PC-9 (cell line): Measurements from ENCODE around the gene CPNE7. TPM values are rescaled to one million over a fixed set of nuclear protein-coding genes. Genes with fewer than 3 reads are reported as not detected.

Experiments
- BruUV-seq: library from RNA; stranded (reverse); fragments of 400-500 nt; replicated peaks from 2 replicates; lab custom pipeline; 2021; lab: Mats Ljungman, UMichigan
- CTCF ChIA-PET: fragments of 300-600 bp; sonication (Branson Sonifier 250); formaldehyde crosslinking; loops from one replicate; lab custom pipeline; 2022; ENCODE audit warnings: antibody characterized with exemption; lab: Charles Lee
- POLR2A ChIA-PET: fragments of 300-600 bp; sonication (Branson Sonifier 250); formaldehyde crosslinking; loops from one replicate; lab custom pipeline; 2022; ENCODE audit warnings: antibody characterized with exemption; ENCODE audit not compliant: unreplicated experiment; lab: Charles Lee
- DNase-seq, 2 experiments: peaks; one replicate each; pipeline versions ENCODE4 v3.0.0 to v3.0.0-alpha.2; 2015 to 2022; ENCODE audit warnings: mixed read lengths in 1 of 2
- H2AFZ ChIP-seq: fragments of 200-600 bp; sonication (generic); 2 replicates; pipeline ENCODE4 v1.8.1; 2017; ENCODE audit warnings: antibody characterized with exemption
- H3F3A ChIP-seq: fragments of 200-600 bp; sonication (generic); 2 replicates; pipeline ENCODE4 v1.8.1; 2017; ENCODE audit warnings: antibody characterized with exemption, mild to moderate bottlenecking, low read depth; ENCODE audit not compliant: insufficient read depth
- H3K27ac ChIP-seq: fragments of 200-600 bp; sonication (generic); 2 replicates; pipeline ENCODE4 v1.6.1; 2016; ENCODE audit warnings: mixed run types
- H3K27me3 ChIP-seq: fragments of 200-600 bp; sonication (generic); 2 replicates; pipeline ENCODE4 v1.6.1; 2016; ENCODE audit warnings: low read depth, mixed run types; ENCODE audit not compliant: insufficient read depth
- H3K36me3 ChIP-seq: fragments of 200-600 bp; sonication (generic); 2 replicates; pipeline ENCODE4 v1.6.1; 2016; ENCODE audit warnings: low read depth, mixed run types
- H3K4me1 ChIP-seq: fragments of 200-600 bp; sonication (generic); replicated peaks from 2 replicates; pipeline ENCODE4 v1.6.1; 2016; ENCODE audit warnings: mixed run types; ENCODE audit not compliant: insufficient read depth
- H3K4me2 ChIP-seq: fragments of 200-600 bp; sonication (generic); 2 replicates; pipeline ENCODE4 v1.6.1; 2017; ENCODE audit warnings: mixed run types
- H3K4me3 ChIP-seq: fragments of 200-600 bp; sonication (generic); 2 replicates; pipeline ENCODE4 v1.6.1; 2016; ENCODE audit warnings: mixed run types
- H3K79me2 ChIP-seq: fragments of 200-600 bp; sonication (generic); 2 replicates; pipeline ENCODE4 v1.6.1; 2017; ENCODE audit warnings: low read depth, mixed run types
- H3K9me2 ChIP-seq: fragments of 200-600 bp; sonication (generic); 2 replicates; pipeline ENCODE4 v1.8.1; 2017; ENCODE audit warnings: mild to moderate bottlenecking; ENCODE audit not compliant: insufficient read depth
- H3K9me3 ChIP-seq: fragments of 200-600 bp; sonication (generic); 2 replicates; pipeline ENCODE4 v1.8.1; 2016; ENCODE audit warnings: low read depth; ENCODE audit not compliant: insufficient read depth
- H4K20me1 ChIP-seq: fragments of 200-600 bp; sonication (generic); 2 replicates; pipeline ENCODE4 v1.8.1; 2017; ENCODE audit not compliant: insufficient read depth
- CTCF ChIP-seq: fragments of 200-600 bp; sonication (generic); conservative IDR thresholded peaks from 2 replicates; pipeline ENCODE4 v1.6.1; 2017; ENCODE audit warnings: mixed run types, antibody characterized with exemption, mild to moderate bottlenecking, moderate library complexity
- EZH2 ChIP-seq: fragments of 200-600 bp; sonication (generic); IDR thresholded peaks from 2 replicates; pipeline ENCODE4 v1.8.0; 2017; ENCODE audit warnings: antibody characterized with exemption, low read depth
- intact Hi-C: fragments of 100-400 bp; cut with micrococcal nuclease; formaldehyde crosslinking; loops from one replicate; pipeline ENCODE4 v1.10.0; 2022; ENCODE audit not compliant: unreplicated experiment
- total RNA-seq: library from RNA; stranded (reverse); gene quantifications from 2 replicates; pipeline ENCODE4 v1.2.3, GENCODE V29; 2021

CPNE7 gene
- total RNA-seq, 1 experiment from 2014 or later, result 19.5 TPM

GRCh38 chr16:89639385-89639784, 63.8 kb downstream of the CPNE7 start:
- no peak overlapping the region for H2AFZ ChIP-seq
- H3K27me3 ChIP-seq, result no peaks in the 10 kb centered on the region
- H3K4me1 ChIP-seq, result no peaks in the 10 kb centered on the region
- BruUV-seq, result no TSS peak
- no peak overlapping the region for H3K4me2 ChIP-seq
- no peaks in the 10 kb centered on the region for H3K36me3 ChIP-seq
- H3K27ac ChIP-seq, result no peak overlapping the region
- H3K4me3 ChIP-seq, result no peak overlapping the region
- no peaks in the 10 kb centered on the region for H3K9me3 ChIP-seq
- TF ChIP-seq EZH2, result no peak
- TF ChIP-seq CTCF, result no peak
- ChIA-PET CTCF (no interaction called here), POLR2A (no interaction called here)
- peaks cover 4% of the 10 kb centered on the region; the same call in 1 of the 2 replicates for H4K20me1 ChIP-seq
- no peaks in the 10 kb centered on the region for H3F3A ChIP-seq
- H3K79me2 ChIP-seq, result no peaks in the 10 kb centered on the region
- intact Hi-C loops, result no loop called here
- DNase-seq, result no peak
- H3K9me2 ChIP-seq, result no peaks in the 10 kb centered on the region

- intact Hi-C loops, result loop anchor here (1.0 kb wide), 1 partner anchor 67 kb away; no protein-coding TSS in a partner anchor
- H2AFZ ChIP-seq, result no peak overlapping the region
- TF ChIP-seq EZH2, result no peak
- TF ChIP-seq CTCF, result no peak
- no peaks in the 10 kb centered on the region for H3K9me3 ChIP-seq
- H3F3A ChIP-seq, result no peaks in the 10 kb centered on the region; the same call in 1 of the 2 replicates
- H3K36me3 ChIP-seq, result no peaks in the 10 kb centered on the region
- H3K9me2 ChIP-seq, result no peaks in the 10 kb centered on the region
- peaks cover 4% of the 10 kb centered on the region; the same call in 1 of the 2 replicates for H4K20me1 ChIP-seq
- H3K27ac ChIP-seq, result no peak overlapping the region
- CTCF ChIA-PET, result interaction anchor here (0.6 to 0.7 kb wide), 2 partner anchors 76 to 128 kb away, joined by 5 read pairs; no protein-coding TSS in a partner anchor
- H3K27me3 ChIP-seq, result no peaks in the 10 kb centered on the region
- BruUV-seq, result no TSS peak
- H3K4me3 ChIP-seq, result no peak overlapping the region
- POLR2A ChIA-PET, result interaction anchor here (0.6 kb wide), 1 partner anchor 120 kb away, joined by 3 read pairs; no protein-coding TSS in a partner anchor
- DNase-seq, result no peak
- no peaks in the 10 kb centered on the region for H3K4me1 ChIP-seq
- H3K4me2 ChIP-seq, result no peak overlapping the region
- H3K79me2 ChIP-seq, result no peaks in the 10 kb centered on the region
Measured at GRCh38 chr16:89641458-89642119, 66.0 kb downstream of the CPNE7 start.

GRCh38 chr16:89642574-89642973, 67.0 kb downstream of the CPNE7 start:
- TF ChIP-seq CTCF (no peak), EZH2 (no peak)
- no TSS peak for BruUV-seq
- Histone ChIP-seq H3K27ac (no peak overlapping the region), H3K9me3 (no peaks in the 10 kb centered on the region), H3K4me2 (no peak overlapping the region), H3K36me3 (0 out of 2 replicates have a peak, but pooled peaks cover 4% of the 10 kb centered on the region), H3K4me3 (no peak overlapping the region), H3K9me2 (no peaks in the 10 kb centered on the region), H4K20me1 (peaks cover 6% of the 10 kb centered on the region; the same call in 1 of the 2 replicates), H3K79me2 (no peaks in the 10 kb centered on the region), H3K27me3 (no peaks in the 10 kb centered on the region), H3F3A (no peaks in the 10 kb centered on the region; the same call in 1 of the 2 replicates), H2AFZ (no peak overlapping the region), H3K4me1 (no peaks in the 10 kb centered on the region)
- no peak for DNase-seq
- CTCF ChIA-PET, result no interaction called here
- POLR2A ChIA-PET, result interaction anchor here (0.6 kb wide), 1 partner anchor 145 kb away, joined by 3 read pairs; no protein-coding TSS in a partner anchor
- intact Hi-C loops, result no loop called here
